ENCODE results near the gene THRAP3. TPM values are rescaled to one million over a fixed set of nuclear protein-coding genes. Genes with fewer than 3 reads are reported as not detected.
A peak's percentile ranks its signal among the peaks of the same experiment; 100 is the strongest.

THRAP3 gene
- total and polyA plus RNA-seq, 2 of the 8 experiments (the other 6 are each of a cell fraction or from before 2014, with no cell fraction given), result 40.2 to 183 TPM

DNA sequence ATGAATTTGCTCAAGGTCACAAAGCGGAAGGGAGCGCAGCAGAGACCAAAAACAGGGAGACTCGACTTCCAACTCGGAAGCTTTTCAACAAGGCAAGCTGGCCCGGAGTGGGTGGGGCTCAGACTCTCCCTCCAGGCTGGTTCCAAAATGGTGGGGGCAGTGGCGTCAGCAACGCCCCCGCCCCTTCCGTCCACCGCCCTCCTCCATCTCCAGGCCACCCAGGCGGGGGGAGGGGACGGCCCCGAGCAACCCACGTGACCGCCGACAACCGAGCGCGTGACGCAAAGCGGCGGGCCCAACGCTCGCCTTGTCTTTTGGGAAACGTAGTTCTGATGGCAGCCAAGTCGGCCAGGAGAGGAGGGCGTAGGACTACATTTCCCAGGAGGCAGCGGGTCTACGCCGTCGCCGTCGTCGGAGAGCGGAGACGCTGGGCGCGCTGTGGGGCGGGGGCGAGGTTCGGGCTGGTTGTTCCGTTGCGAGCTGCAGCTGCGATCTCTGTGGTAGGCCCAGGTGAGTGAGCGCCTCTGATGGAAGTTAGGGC lies at the start of gene THRAP3 (continued):
- TF ChIP-seq TAF7 (optimal IDR thresholded peaks at IDR 0.05; ENCODE audit: borderline replicate concordance, low read depth, low read length) (no peak), RAD21 (IDR thresholded peaks at IDR 0.05 in 1 of 2, conservative IDR thresholded peaks at IDR 0.05 in 1 of 2; ENCODE audit: low read depth in 2 of 2, low read length in 2 of 2) (no peak), MAFK (IDR thresholded peaks at IDR 0.05; ENCODE audit: low read depth, low read length) (no peak), EP300 (IDR thresholded peaks at IDR 0.05; ENCODE audit: borderline replicate concordance in 1 of 2, low read depth in 2 of 2, low read length in 2 of 2) (peak in 1 of 2 experiments; percentile 22; a peak in 2 of 3 replicates), SIX5 (IDR thresholded peaks at IDR 0.05; ENCODE audit: low read depth, low read length) (peak; percentile 90), CBX8 (IDR thresholded peaks at IDR 0.05; ENCODE audit: borderline replicate concordance, low read depth, low read length) (no peak), ASH2L (IDR thresholded peaks at IDR 0.05; ENCODE audit: low read length) (no peak), EGR1 (IDR thresholded peaks at IDR 0.05; ENCODE audit: borderline replicate concordance, low read depth, low read length) (peak; percentile 72; the same call in 1 of the 2 replicates), YY1 (IDR thresholded peaks at IDR 0.05; ENCODE audit: low read depth, low read length) (peak; percentile 90), HDAC2 (IDR thresholded peaks at IDR 0.05; ENCODE audit: borderline replicate concordance in 1 of 2, low read depth in 2 of 2, low read length in 2 of 2) (no peak), KDM4A (IDR thresholded peaks at IDR 0.05; ENCODE audit: low read depth, low read length, severe bottlenecking) (peak; percentile 56), NANOG (IDR thresholded peaks at IDR 0.05; ENCODE audit: insufficient read depth, low read depth, low read length, poor library complexity, severe bottlenecking) (no peak), SP2 (IDR thresholded peaks at IDR 0.05; ENCODE audit: low read length) (no peak), CHD1 (IDR thresholded peaks at IDR 0.05; ENCODE audit: low read depth, low read length) (no peak), ATF2 (IDR thresholded peaks at IDR 0.05; ENCODE audit: low read length) (no peak; the same call in 1 of the 2 replicates), TAF1 (IDR thresholded peaks at IDR 0.05; ENCODE audit: low read depth, low read length) (peak; percentile 89), GABPA (IDR thresholded peaks at IDR 0.05; ENCODE audit: borderline replicate concordance, insufficient read depth, low read length) (no peak), SRF (IDR thresholded peaks at IDR 0.05; ENCODE audit: low read depth, low read length) (0 out of 2 replicates have a peak, but pooled peaks have one; percentile 15), CEBPB (IDR thresholded peaks at IDR 0.05; ENCODE audit: low read depth, low read length) (peak; percentile 17; the same call in 1 of the 2 replicates), SP1 (IDR thresholded peaks at IDR 0.05; ENCODE audit: low read depth, low read length) (peak; percentile 15; the same call in 1 of the 2 replicates)
- TF ChIP-seq, protein P1, sequence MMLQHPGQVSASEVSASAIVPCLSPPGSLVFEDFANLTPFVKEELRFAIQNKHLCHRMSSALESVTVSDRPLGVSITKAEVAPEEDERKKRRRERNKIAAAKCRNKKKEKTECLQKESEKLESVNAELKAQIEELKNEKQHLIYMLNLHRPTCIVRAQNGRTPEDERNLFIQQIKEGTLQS (IDR thresholded peaks at IDR 0.05; ENCODE audit: insufficient read depth, low read depth, low read length), result peak; percentile 97

All from H1 (cell line).